Measurements from ENCODE around the gene STARD10.
A peak's percentile ranks its signal among the peaks of the same experiment; 100 is the strongest.
"Not testable (repeated sequence)": the region's sequence is repeated elsewhere in the genome, so short reads cannot be mapped to it uniquely, and the experiment has no call there.

The STARD10 gene

DNA sequence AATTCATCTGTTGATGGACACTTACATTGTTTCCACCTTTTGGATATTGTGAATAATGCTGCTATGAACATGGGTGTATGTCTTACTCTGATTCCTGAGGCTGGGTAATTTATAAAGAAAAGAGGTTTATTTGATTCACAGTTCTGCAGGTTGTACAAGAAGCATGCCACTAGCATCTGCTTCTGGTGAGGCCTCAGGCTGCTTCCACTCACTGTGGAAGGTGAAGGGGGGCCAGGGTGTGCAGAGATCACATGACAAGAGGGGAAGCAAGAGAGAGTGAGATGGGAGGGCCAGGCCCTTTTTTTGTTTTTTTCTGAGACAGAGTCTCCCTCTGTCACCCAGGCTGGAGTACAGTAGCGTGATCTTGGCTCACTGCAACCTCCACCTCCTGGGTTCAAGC, 12.5 kb upstream of the STARD10 start:
- DNase-seq: not testable (repeated sequence)

DNA sequence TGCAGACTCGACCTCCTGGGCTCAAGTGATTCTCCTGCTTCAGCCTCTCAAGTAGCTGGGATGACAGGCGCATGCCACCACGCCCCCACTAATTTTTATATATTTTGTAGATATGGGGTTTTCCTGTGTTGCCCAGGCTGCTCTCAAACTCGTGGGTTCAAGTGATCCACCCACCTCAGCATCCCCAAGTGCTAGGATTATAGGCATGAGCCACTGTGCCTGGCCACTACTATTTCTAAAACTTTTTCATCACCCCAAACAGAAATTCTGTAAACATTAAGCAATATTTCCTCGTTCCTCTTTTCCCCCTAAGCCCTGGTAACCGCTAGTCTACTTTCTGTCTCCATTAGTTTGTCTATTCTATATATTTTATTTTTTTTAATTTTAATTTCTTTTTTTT, 11.4 kb upstream of the STARD10 start:
- DNase-seq: peak; percentile 74

DNA sequence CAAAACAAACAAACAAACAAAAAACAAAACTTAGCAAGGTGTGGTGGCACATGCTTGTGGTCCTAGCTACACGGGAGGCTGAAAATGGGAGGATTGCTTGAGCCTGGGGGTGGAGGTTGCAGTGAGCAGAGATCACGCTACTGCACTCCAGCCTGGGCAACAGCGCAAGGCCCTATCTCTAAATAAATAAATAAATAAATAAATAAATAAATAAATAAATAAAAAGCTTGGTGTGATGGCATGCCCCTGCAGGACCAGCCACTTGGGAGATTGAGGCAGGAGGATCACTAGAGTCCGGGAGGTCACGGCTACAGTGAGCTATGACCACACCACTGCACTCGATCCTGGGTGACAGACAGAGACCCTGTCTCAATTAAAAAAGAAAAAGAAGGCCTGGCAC, 9.0 kb upstream of the STARD10 start:
- DNase-seq: no peak

DNA sequence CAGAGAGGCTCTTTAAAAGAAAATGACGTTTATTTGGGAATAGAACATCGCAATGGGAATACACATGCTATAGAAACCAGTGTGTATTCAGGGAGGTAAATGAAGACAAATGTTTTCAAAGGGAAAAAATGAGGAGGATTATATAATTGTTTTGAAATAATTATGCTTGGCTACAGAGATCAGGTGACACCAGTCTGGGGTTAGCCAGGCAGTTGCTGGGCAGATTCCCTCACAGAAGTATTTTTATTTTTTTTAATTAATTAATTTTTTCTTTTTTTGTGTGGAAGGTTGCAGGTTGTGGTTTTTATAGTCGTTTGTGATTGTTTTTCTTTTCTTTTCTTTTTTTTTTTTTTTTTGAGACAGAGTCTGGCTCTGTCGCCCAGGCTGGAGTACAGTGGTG, 5.6 kb upstream of the STARD10 start:
- DNase-seq: no peak

DNA sequence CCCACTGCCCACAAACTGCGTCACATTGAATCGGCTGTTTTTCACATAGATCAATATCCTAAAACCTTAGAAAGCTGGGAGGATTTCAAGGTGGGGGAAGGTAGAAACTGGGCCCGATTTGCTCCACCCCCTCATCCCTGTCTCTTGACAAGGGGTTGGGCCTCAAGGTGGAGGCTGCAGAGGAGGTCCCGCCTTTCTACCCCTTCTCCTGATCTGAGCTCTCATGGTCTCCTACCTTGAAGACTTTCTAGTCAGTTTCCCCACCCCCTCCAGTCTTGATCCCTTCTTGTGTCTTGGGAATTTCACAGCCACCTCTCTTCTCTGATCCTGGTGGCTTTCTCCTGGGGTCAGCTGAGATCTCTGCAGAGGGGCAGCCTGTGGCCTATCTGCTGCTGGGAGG, 4.5 kb upstream of the STARD10 start:
- DNase-seq: no peak

DNA sequence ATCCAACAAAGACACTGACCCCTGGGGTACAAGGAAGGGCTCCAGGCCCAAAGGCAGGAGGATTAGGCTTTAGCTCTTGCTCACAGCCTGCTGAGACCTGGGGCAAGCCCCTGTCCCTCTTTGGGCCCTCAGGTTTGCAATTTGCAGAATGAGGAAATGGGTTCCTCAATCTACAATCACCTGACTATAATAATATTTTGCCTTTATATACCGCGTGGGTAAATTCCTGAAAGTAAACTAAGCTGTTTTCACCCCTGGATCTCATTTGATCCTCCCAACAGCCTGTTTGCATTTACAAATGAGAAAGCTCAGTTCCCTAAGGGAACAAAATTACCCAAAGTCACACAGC, 797 bp downstream of the STARD10 start:
- peak; percentile 20 for DNase-seq

DNA sequence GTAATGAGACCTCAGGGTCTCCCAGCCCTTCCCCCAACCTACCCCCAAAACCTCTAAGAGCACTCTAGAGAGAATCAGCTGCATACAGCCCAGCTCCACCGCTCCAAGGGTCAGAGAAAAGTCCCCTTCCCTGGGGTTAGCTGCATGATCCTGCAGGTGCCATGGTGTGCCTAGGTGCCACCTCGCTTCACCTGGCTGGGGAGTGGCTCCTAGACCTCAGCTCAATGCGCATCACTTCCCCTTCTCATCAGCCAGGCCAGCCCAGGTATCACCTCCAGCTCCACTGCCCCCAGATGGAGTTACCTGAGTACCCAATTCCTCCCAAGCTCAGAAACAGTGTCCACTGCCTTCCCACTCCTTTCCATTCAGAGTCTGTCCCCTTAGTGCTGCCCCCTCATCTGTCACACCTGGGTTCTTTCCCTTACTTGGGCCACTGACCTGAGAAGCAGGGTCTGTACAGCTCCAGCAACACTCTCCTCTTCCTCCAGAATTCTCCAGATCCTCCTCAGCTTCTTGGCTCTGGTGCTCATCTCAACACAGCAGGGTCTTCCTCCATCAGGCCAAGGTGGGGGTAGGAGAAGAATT, 1.3 kb downstream of the STARD10 start:
- DNase-seq: no peak

DNA sequence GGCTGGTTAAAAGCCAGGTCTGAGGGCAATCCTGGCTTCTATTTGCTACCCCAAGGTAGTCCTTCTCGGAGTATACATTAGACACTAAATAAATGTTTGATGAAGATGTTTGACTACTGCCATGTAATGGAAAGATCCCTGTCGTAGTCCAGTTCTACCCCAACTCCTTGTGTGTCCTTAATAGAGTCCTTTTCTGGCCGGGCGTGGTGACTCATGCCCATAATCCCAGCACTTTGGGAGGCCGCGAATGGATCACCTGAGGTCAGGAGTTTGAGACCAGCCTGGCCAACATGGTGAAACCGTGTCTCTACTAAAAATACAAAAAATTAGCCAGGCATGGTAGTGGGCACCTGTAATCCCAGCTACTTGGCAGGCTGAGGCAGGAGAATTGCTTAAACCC, 2.6 kb downstream of the STARD10 start:
- DNase-seq: not testable (repeated sequence)

DNA sequence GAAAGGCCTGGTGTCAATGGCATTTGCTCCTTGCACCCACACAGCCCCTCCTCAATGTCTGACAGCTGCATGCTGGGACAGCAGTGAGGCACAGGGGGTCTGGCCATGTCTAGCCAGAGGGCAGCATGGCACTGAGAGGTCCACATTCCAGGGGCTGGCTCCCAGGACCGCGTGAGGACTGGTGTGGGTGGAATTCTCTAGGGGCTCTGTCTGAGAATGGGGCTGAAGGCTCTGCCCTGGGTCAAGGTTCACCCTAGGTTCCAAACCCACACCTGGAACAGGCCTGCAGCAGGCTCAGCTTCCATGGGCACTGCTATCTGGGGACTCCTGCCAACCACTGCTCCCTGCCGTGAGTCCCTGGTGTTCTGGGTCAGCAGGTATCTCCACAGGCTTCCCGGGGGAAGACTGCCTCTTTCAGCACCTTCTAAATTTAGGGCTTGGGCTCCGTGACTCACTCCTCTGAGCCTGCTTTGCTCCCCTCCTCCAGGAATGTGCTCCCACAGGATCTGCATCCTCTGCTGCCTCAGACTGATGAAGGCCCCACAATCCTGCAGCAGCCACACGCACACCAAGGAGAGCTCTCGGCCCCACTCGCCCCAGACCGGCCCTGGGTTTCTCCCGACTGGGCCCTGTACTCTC, 4.2 kb downstream of the STARD10 start:
- DNase-seq: no peak

DNA sequence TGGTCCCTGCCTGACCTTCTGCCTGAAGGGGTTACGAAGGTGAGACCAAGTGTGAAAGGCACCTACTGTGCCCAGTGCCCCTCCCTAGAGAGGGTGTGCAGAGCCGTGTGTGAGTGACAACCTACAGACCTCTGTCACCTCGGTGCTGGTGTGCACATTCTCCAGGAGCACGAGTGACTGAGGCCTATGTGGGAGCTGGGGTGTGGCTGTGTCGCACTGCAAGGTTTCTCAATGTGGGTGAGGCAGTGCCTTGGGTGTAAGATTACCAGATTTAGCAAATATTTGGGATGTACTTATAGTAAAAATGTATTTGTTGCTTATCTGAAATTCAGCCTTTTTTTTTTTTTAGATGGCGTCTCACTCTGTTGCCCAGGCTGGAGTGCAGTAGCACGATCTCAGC, 5.6 kb downstream of the STARD10 start:
- no peak for DNase-seq

DNA sequence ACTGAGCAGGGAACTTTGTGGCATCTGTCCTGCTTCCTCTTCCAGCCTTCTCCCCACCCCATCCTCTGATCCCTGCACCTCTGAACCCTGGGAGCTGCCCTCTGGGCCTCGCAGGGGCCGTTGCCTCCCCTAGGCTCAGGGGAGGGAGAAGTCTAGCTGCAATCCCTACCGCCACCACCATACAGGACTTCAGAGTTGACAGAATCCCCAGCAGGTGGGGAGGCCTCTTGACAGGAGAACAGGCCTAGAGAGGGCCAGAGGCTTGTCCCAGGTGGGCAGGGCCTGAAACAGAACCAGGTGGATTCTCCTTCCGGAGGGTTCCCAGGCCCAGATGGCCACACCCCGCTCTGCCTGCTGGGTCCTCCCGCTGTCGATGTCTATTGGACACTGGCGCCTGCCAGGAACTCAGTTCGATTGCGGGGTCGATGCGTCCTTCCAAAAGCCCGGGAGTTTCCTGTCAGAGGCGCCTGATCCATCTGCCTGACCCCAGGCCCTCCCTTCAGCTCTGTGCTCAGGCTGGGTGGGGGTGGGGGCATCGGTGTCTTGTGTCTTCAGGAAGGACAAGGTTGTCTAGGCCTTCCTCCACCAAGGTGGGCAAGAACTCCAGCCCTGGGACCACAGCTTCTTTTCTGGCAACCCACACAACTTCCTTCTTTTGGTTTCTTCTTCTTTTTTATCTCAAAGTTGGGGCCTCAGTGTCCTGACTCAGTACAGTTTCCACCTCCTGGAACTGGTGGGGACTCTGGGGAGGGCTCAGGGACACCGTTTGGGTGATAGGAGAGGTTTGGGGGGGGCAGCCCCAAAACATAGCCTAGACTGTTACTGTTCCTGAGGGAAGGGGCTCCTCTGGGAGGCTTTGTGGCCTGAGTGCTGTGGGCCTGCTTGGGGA, 6.4 kb downstream of the STARD10 start:
- peak; percentile 56 for DNase-seq

DNA sequence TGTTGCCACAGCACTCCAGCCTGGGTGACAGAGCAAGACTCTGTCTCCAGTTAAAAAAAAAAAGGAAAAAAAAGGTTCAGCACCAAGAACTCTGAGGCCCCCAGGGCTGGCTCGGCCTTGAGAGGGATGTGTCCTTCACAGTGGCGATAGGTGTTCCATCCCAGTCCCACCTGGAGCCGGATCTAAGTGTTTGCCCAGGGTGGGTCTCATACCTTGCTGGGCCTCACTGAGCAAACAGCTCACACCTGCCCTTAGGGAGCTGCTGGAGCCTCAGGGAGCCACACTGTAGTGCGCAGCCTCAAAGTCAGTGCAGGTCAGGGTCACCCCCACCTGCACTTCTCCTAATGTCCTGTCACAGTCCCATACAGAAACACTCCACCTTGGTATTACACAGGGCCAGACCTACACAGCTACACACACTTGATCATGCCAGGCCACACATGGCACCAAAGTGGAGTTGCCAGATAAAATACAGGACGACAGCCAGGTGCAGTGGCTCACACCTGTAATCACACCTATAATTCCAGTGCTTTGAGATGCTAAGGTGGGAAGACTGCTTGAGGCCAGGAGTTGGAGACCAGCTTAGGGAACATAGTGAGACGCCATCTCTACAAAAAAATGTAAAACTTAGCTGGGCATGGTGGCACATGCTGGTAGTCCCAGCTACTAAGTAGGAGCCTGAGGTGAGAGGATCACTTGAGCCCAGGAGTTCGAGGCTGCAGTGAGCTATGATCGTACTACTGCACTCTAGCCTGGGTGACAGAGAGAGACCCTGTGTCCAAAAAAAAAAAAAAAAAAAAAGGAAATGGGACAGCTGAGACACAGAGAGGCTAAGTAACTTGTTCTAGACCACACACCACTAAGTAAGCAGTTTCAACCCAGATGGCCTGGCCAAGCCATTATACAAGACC, 7.3 kb downstream of the STARD10 start:
- no peak for DNase-seq

DNA sequence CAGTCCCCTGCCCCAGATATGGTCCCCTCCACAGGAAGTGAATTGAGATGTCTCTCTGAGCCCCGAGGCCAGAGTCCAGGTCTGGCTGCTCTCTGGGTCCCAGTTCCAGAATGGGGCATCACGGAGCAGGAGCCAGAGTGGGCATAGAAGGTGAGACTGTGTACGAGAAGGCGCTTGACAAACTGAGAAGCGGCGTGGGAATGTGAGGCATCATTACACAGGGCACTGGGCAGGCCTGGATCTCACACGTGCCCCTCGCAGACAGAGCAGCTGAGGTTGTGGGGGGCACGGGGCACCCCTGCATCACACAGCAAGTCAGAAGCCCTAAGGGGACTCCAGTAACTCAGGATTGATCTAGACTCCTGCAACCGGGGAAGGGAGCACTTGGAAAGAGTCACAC, 9.2 kb downstream of the STARD10 start:
- DNase-seq: no peak

DNA sequence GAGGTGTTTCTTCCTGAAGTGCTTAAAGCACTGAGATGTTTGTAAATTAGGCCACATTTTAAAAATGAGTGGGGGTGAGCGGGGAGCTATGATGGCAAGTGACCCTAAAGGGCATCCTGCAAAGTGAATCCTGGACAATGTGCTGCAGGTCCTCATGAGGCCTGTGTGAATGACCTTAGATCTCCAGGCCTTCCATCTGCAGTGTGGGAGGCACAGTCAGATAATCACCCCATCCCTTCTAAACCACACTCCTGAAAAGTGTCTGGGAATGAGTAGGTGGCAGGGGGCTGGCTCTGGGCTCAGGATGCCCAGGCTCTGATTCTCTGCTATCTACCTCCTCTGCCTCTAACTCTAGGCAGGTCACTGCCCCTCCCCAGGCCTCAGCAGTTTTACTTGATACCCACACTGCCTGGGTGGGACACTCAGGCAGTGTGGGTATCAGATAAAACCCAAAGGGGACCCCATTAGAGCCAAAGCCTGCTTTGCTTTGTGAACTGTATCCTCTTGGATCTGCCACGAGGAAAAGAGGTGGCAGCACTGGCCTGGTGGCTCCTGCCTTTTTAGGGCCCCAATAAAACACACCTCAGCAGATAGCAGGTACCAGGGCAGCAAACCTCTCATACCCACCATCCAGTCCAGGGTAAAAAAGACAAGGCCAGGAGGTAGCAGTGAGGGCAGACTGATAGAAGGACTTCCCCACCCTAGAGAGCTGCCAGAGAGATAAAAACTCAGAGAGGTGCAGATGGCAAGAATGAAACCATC, 10.5 kb downstream of the STARD10 start:
- DNase-seq: no peak

DNA sequence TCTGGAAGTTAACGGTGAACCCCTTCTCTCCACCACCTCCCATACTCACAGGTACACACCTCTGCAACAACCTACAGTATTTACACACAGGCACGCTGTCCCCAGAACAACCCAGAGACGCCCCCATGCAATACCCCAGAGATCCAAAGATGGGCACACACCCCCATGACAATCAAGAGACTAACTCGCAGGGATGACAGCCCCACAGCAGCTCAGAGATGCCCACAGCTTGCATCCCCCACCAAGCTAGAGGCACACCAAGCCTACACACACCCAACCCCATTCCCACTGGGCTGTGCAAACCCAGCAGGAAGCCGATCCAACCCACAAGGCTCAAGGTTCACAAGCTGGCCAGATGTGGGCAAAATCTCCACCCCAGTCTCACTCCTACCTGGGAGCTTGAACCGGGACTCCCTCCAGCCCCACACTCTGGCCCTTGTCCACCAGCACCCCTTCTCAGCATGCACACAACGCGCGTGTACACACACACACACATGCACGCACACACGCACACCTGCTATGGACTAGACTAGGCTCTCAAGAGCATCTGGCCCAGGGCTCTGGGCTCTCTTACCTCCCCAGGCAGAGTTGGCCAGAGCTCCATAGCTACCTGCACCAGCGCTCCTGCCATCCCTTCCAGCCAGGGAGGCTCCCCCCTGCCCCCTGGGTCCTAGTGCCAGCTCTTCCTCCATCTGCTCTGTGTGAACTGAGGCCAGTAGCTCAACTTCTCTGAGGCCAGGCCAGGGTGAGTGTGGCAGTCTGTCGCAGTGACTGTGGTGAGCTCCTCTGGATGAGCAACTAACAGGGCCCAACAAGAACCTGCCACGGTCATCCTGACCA, 11.5 kb downstream of the STARD10 start:
- no peak for DNase-seq

DNA sequence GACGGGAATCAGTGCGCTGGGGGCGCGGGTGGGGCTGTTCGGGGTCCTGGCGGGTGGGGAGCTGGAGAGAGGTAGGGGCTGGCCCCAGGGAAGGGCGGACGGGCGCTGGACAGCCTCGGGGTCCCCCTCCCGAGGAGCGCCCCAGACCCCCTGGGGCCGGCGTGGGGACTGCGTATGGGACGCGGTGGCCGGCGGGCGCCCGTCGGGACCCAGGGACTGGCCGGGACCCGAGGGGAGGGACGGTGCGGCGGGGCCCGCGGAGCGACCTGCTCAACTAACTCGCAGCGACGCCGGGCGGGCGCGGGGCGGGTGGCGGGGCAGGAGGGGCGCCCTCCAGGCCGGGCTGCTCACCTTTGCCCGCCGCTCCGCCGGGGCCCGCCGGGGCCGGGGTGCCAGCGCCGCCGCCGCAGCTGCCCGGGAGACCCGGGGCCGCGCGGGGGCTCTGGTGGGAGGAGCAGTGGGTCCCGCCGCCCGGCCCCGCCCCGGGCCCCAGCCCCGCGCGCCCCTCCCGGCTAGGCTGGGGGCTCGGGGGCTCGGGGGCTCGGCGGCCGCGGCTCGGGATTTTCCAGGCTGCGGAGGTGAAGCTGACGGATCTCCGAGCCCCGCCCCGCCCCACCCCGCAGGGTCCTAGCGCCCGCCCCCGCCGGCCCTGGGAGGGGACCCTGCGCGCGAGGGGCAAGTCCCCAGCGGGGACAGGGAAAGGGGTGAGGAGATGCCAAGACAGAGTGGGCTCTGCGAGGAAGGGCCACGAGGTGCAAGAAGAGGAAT, 12.3 kb downstream of the STARD10 start:
- no peak for DNase-seq

DNA sequence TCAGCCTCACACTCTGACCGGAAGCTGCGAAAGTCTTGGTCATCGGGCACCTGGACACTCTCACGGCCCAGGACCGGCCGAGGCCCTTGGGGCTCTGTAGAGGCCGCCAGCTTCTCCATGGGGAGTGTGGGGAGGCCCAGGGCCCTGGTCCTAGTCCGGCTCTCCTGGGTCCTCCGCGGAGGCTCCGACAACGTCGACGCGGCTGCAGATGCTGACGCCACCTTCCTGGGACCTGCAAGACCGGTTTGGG, 12.9 kb downstream of the STARD10 start:
- DNase-seq: no peak

DNA sequence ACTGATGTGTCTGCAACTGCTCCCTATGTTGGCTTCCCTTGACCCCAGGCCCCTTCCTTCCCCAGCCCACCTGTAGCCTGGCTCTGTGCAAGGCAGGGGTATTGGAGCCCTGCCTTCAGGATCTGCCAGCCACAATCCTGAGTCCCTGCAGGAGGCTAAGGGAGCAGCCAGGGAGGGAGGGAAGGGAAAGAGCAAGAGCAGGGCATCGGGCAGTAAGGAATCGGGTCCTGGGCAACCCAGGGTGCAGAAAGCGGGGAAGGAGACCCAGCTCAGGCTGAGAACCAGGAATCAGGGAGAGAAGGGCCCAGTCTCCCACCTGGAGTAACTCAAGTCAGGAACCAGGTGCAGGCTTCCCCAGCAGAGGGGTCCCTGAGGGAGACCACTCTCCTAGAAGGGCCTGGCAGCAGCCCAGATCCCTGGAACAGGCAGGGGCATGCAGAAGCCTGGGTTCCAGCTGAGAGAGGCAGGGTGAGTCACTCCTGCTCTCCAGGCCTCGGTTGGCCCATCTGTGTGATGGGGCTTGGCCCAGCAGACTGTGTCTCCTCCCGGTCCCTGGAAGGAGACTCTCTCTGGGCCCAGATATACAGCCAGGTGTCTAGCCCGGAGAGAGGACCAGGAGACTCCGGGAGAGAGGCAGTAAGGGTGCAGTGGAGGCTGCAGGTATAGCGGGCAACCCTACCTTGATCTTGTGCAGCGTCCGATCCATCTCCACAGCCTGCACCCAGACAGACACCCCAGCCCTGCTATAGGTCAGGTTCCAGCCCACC, 13.4 kb downstream of the STARD10 start:
- DNase-seq: no peak

DNA sequence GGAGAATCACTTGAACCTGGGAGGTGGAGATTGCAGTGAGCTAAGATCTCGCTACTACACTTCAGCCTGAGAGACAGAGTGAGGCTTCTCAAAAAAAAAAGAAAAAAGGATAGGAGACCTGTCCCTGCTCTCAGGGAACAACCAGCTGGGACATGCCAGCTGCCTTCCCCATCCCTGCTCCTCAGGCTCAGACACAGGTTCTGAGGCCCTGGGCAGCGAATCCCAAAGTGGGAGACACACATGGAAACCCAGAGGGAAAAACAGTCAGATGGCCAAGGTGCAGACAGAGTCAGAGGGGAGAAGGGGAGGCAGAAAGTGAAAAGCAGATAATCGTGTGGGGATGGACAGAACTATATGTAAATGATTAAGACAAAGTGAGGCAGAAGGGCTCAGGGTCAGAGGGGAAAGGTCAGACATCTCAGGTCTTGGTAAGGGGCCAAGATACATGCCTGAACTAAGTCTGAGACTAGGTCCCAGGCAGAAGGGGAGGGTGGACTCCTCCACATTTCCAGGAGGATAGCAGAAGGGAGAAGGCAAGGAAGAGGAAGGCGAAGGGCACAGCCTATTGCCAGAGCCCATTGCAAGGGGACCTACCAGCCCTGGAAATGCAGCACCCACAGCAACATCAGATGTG, 14.2 kb downstream of the STARD10 start:
- DNase-seq: no peak

Data from GF-D8 (cell line).